ENCODE results near the gene FRAT1. TPM values are rescaled to one million over a fixed set of nuclear protein-coding genes. Genes with fewer than 3 reads are reported as not detected.
A peak's percentile ranks its signal among the peaks of the same experiment; 100 is the strongest.
"Not testable (repeated sequence)": the region's sequence is repeated elsewhere in the genome, so short reads cannot be mapped to it uniquely, and the experiment has no call there.

The FRAT1 gene
- total and polyA plus RNA-seq, 2 donors (not counting 3 experiments of a cell fraction or from before 2014, with no cell fraction given): 2.2 to 3.2 TPM

GRCh38 chr10:97290576-97291356, 28.3 kb upstream of the FRAT1 start:
- not testable (repeated sequence) for H3K27ac ChIP-seq (ENCODE audit: insufficient read depth, low read depth, low read length)

DNA sequence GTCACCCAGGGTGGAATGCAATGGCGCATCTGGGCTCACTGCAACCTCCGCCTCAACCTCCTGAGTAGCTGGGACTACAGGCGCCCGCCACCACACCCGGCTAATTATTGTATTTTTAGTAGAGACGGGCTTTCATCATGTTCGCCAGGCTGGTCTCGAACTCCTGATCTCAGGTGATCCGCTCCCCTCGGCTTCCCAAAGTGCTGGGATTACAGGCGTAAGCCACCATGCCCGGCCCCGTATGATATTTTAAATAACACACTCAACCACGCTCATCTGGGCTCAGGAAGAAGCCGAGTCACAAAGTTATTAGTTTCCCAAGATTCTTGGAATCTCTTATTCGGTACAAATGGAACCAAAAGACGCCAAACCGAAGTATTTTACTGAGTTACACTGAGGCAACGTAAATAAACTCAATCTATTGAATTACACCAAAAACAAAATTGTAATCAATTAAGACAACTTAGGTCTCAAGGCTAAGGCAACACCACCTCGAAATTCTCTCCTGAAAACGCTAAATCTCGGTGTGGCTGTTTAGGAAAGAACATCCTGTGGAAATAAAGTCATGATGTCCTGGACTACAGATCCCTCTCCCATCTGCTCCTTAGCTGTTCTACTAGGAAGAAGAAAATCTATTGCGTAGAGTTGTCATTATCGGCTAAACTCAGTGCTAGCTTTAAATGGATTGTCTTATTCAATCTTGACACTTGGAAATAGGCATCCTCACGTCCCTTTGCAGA, 27.5 kb upstream of the FRAT1 start:
- no TSS peak for BruUV-seq (replicated peaks)
- dilution Hi-C loops (cut with MboI; ENCODE audit: extremely low pct_ligation_motif_present, low sequenced_read_pairs): no loop called here
- Histone ChIP-seq H3K4me1 (ENCODE audit: control insufficient read depth, extremely low read depth, insufficient read depth, low read length) (no peaks in the 10 kb centered on the region), H3K4me2 (ENCODE audit: insufficient read depth, low read length) (peak overlapping the region; percentile 96), H3K36me3 (ENCODE audit: control insufficient read depth in 2 of 2, extremely low read depth in 1 of 2, insufficient read depth in 2 of 2, low read length in 2 of 2) (no peaks in the 10 kb centered on the region), H3K9me1 (replicated peaks; ENCODE audit: control insufficient read depth, extremely low read depth, insufficient read depth, low read length) (no peaks in the 10 kb centered on the region), H4K20me1 (replicated peaks; ENCODE audit: control insufficient read depth, extremely low read depth, insufficient read depth, low read length) (no peaks in the 10 kb centered on the region), H3K9me3 (replicated peaks; ENCODE audit: control insufficient read depth, insufficient read depth, low read length) (no peaks in the 10 kb centered on the region), H3K4me3 (replicated peaks in 1 of 3; ENCODE audit: insufficient read depth in 1 of 3, low read depth in 1 of 3, low read length in 3 of 3) (peak overlapping the region; percentile 59 to 88 (median 65)), H3K79me2 (ENCODE audit: control insufficient read depth, insufficient read depth, low read length) (peaks cover 18% of the 10 kb centered on the region), H2AFZ (ENCODE audit: low read depth, low read length) (peak overlapping the region; percentile 21), H3K27me3 (ENCODE audit: control insufficient read depth in 2 of 2, insufficient read depth in 2 of 2, low read length in 2 of 2) (no peaks in the 10 kb centered on the region), H3K27ac (ENCODE audit: insufficient read depth, low read depth, low read length) (peak overlapping the region; percentile 85), H3K9ac (replicated peaks; ENCODE audit: extremely low read depth, insufficient read depth, low read length) (peak overlapping the region; percentile 83)
- DNase-seq (ENCODE audit: low read depth, low spot score): no peak
- no peak for TF ChIP-seq GATA2 (IDR thresholded peaks at IDR 0.05; ENCODE audit: insufficient read depth, insufficient read length, low read depth, low read length)
- TF ChIP-seq, protein P1, sequence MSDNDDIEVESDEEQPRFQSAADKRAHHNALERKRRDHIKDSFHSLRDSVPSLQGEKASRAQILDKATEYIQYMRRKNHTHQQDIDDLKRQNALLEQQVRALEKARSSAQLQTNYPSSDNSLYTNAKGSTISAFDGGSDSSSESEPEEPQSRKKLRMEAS (IDR thresholded peaks at IDR 0.05; ENCODE audit: insufficient read depth, insufficient read length): no peak
- TF ChIP-seq POLR2A (IDR thresholded peaks at IDR 0.05; ENCODE audit: low read depth, low read length): no peak
- no peak for TF ChIP-seq EZH2 (IDR thresholded peaks at IDR 0.05; ENCODE audit: borderline replicate concordance, low read depth, low read length, severe bottlenecking)
- TF ChIP-seq, protein P2, sequence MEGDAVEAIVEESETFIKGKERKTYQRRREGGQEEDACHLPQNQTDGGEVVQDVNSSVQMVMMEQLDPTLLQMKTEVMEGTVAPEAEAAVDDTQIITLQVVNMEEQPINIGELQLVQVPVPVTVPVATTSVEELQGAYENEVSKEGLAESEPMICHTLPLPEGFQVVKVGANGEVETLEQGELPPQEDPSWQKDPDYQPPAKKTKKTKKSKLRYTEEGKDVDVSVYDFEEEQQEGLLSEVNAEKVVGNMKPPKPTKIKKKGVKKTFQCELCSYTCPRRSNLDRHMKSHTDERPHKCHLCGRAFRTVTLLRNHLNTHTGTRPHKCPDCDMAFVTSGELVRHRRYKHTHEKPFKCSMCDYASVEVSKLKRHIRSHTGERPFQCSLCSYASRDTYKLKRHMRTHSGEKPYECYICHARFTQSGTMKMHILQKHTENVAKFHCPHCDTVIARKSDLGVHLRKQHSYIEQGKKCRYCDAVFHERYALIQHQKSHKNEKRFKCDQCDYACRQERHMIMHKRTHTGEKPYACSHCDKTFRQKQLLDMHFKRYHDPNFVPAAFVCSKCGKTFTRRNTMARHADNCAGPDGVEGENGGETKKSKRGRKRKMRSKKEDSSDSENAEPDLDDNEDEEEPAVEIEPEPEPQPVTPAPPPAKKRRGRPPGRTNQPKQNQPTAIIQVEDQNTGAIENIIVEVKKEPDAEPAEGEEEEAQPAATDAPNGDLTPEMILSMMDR (IDR thresholded peaks at IDR 0.05; ENCODE audit: extremely low read depth in 1 of 2, insufficient read depth in 1 of 2, low read depth in 1 of 2, low read length in 2 of 2): no peak
- no peak for TF ChIP-seq JUN (IDR thresholded peaks at IDR 0.05; ENCODE audit: borderline replicate concordance, insufficient read depth, insufficient read length, low read depth)
- intact Hi-C loops (cut with micrococcal nuclease): loop anchor here (1.0 kb wide), 2 partner anchors 28 to 42 kb away; partner anchors contain the start of gene FRAT1
- ChIA-PET CTCF (interaction anchor here (1.7 to 3.4 kb wide), 5 partner anchors 12 to 219 kb away, joined by 4 to 27 read pairs (median 8); partner anchors contain the start of gene FRAT2), POLR2A (interaction anchor here (0.9 kb wide), 1 partner anchor 109 kb away, joined by 3 read pairs; the partner anchor contains the start of gene RRP12)
- no peak for FAIRE-seq

More at GRCh38 chr10:97290576-97291356, 28.3 kb upstream of the FRAT1 start:
- peaks cover 18% of the 10 kb centered on the region for H3K79me2 ChIP-seq (ENCODE audit: control insufficient read depth, insufficient read depth, low read length)
- DNase-seq (ENCODE audit: low read depth, low spot score); H3K4me2 ChIP-seq (ENCODE audit: insufficient read depth, low read length); FAIRE-seq; H3K9ac ChIP-seq (replicated peaks; ENCODE audit: extremely low read depth, insufficient read depth, low read length); H4K20me1 ChIP-seq (replicated peaks; ENCODE audit: control insufficient read depth, extremely low read depth, insufficient read depth, low read length); intact Hi-C loops (cut with micrococcal nuclease); BruUV-seq (replicated peaks); H3K4me1 ChIP-seq (ENCODE audit: control insufficient read depth, extremely low read depth, insufficient read depth, low read length); H3K4me3 ChIP-seq (replicated peaks in 1 of 3; ENCODE audit: insufficient read depth in 1 of 3, low read depth in 1 of 3, low read length in 3 of 3); POLR2A ChIA-PET; dilution Hi-C loops (cut with MboI; ENCODE audit: extremely low pct_ligation_motif_present, low sequenced_read_pairs); H3K9me3 ChIP-seq (replicated peaks; ENCODE audit: control insufficient read depth, insufficient read depth, low read length); H3K9me1 ChIP-seq (replicated peaks; ENCODE audit: control insufficient read depth, extremely low read depth, insufficient read depth, low read length); H2AFZ ChIP-seq (ENCODE audit: low read depth, low read length); H3K36me3 ChIP-seq (ENCODE audit: control insufficient read depth in 2 of 2, extremely low read depth in 1 of 2, insufficient read depth in 2 of 2, low read length in 2 of 2); H3K27me3 ChIP-seq (ENCODE audit: control insufficient read depth in 2 of 2, insufficient read depth in 2 of 2, low read length in 2 of 2): not testable (repeated sequence)
- CTCF ChIA-PET: interaction anchor here (1.9 to 3.4 kb wide), 3 partner anchors 11 to 65 kb away, joined by 8 to 27 read pairs (median 15); partner anchors contain the start of gene FRAT2

Measured in endothelial cell of umbilical vein (primary cell).